GM12892 (cell line): ENCODE data around the gene PSMB5.

Source experiments
- POLR2A ChIP-seq: IDR thresholded peaks from 2 replicates; pipeline ENCODE4 v1.6.1; 2011; ENCODE audit warnings: low read depth, low read length, control low read depth
- POLR2AphosphoS5 ChIP-seq: IDR thresholded peaks from 2 replicates; pipeline ENCODE4 v1.6.1; 2011; ENCODE audit warnings: low read depth, low read length, control low read depth

GRCh38 chr14:23008831-23009230 lies 25.9 kb downstream of the PSMB5 start:
- TF ChIP-seq POLR2A (no peak), POLR2AphosphoS5 (no peak)
